SW 1271 (cell line): ENCODE data around the gene CEBPG.

ENCODE experiments used
- DNase-seq, 2 experiments: peaks; one replicate each; lab custom pipeline; 2025; lab: John Stamatoyannopoulos, UW

CEBPG gene

GRCh38 chr19:33395561-33396550 is 22.3 kb downstream of the CEBPG start:
- no peak for DNase-seq

GRCh38 chr19:33396701-33397535 is 23.4 kb downstream of the CEBPG start:
- DNase-seq, result no peak

- no peak for DNase-seq
Measured at GRCh38 chr19:33397536-33398360, 24.2 kb downstream of the CEBPG start.

- DNase-seq, result no peak
Measured at GRCh38 chr19:33398361-33399060, 25.0 kb downstream of the CEBPG start.

GRCh38 chr19:33399081-33399744 is 25.7 kb downstream of the CEBPG start:
- DNase-seq, result no peak

- no peak for DNase-seq
Measured at GRCh38 chr19:33399745-33400681, 26.5 kb downstream of the CEBPG start.

GRCh38 chr19:33400856-33401682 is 27.6 kb downstream of the CEBPG start:
- DNase-seq, result no peak

- DNase-seq, result no peak
Measured at GRCh38 chr19:33401683-33402420, 28.3 kb downstream of the CEBPG start.

GRCh38 chr19:33402421-33403220 is 29.1 kb downstream of the CEBPG start:
- no peak for DNase-seq

- DNase-seq, result no peak
Measured at GRCh38 chr19:33403221-33403972, 29.9 kb downstream of the CEBPG start.

- no peak for DNase-seq
Measured at GRCh38 chr19:33403973-33404304, 30.4 kb downstream of the CEBPG start.

GRCh38 chr19:33404506-33405253 is 31.2 kb downstream of the CEBPG start:
- no peak for DNase-seq

- DNase-seq, result no peak
Measured at GRCh38 chr19:33405254-33405552, 31.7 kb downstream of the CEBPG start.

- DNase-seq, result no peak
Measured at GRCh38 chr19:33405553-33406461, 32.3 kb downstream of the CEBPG start.
